MM.1S (cell line): Measurements from ENCODE around the gene INCA1.

ENCODE experiments used
- DNase-seq: peaks from one replicate; pipeline ENCODE4 v3.0.0-alpha.2; 2015
- H2AFZ ChIP-seq: fragments of 300-600 bp; sonication (generic); 2 replicates; pipeline ENCODE4 v1.6.0; 2016; ENCODE audit warnings: antibody characterized with exemption, low read length
- H3F3A ChIP-seq: fragments of 300-600 bp; sonication (generic); 2 replicates; pipeline ENCODE4 v1.6.1; 2016; ENCODE audit warnings: mild to moderate bottlenecking, antibody characterized with exemption, low read length, moderate library complexity, mixed read lengths; ENCODE audit not compliant: insufficient read depth
- H3K27ac ChIP-seq: fragments of 300-600 bp; sonication (generic); 2 replicates; pipeline ENCODE4 v1.5.1; 2016; ENCODE audit warnings: mild to moderate bottlenecking, low read length
- H3K27me3 ChIP-seq: fragments of 300-600 bp; sonication (generic); replicated peaks from 2 replicates; pipeline ENCODE4 v1.6.0; 2016; ENCODE audit warnings: low read length; ENCODE audit not compliant: insufficient read depth
- H3K36me3 ChIP-seq: fragments of 300-600 bp; sonication (generic); replicated peaks from 2 replicates; pipeline ENCODE4 v1.6.1; 2016; ENCODE audit warnings: mild to moderate bottlenecking, low read length, mixed read lengths; ENCODE audit not compliant: insufficient read depth
- H3K4me1 ChIP-seq: fragments of 300-600 bp; sonication (generic); 2 replicates; pipeline ENCODE4 v1.6.1; 2016; ENCODE audit warnings: low read length, mixed read lengths
- H3K4me2 ChIP-seq: fragments of 300-600 bp; sonication (generic); 2 replicates; pipeline ENCODE4 v1.6.0; 2016; ENCODE audit warnings: low read depth, low read length
- H3K4me3 ChIP-seq: fragments of 300-600 bp; sonication (generic); 2 replicates; pipeline ENCODE4 v1.5.1; 2016; ENCODE audit warnings: low read length, mixed read lengths
- H3K79me2 ChIP-seq: fragments of 300-600 bp; sonication (generic); 2 replicates; pipeline ENCODE4 v1.6.1; 2016; ENCODE audit warnings: mixed run types, low read length, mixed read lengths
- H3K9ac ChIP-seq: fragments of 300-600 bp; sonication (generic); 2 replicates; pipeline ENCODE4 v1.6.1; 2016; ENCODE audit warnings: low read length, mixed read lengths
- H3K9me2 ChIP-seq: fragments of 300-600 bp; sonication (generic); replicated peaks from 2 replicates; pipeline ENCODE4 v1.6.1; 2016; ENCODE audit warnings: mild to moderate bottlenecking, low read length, mixed read lengths; ENCODE audit not compliant: insufficient read depth
- H3K9me3 ChIP-seq: fragments of 300-600 bp; sonication (generic); replicated peaks from 2 replicates; pipeline ENCODE4 v1.6.1; 2016; ENCODE audit warnings: mild to moderate bottlenecking, low read length, mixed read lengths; ENCODE audit not compliant: insufficient read depth
- H4K20me1 ChIP-seq: fragments of 300-600 bp; sonication (generic); 2 replicates; pipeline ENCODE4 v1.6.1; 2016; ENCODE audit warnings: mild to moderate bottlenecking, low read length, moderate library complexity, mixed read lengths; ENCODE audit not compliant: insufficient read depth
- CTCF ChIP-seq: fragments of 300-600 bp; sonication (generic); IDR thresholded peaks from 2 replicates; pipeline ENCODE4 v1.5.1; 2016; ENCODE audit warnings: antibody characterized with exemption, low read length, mixed read lengths
- EZH2 ChIP-seq: fragments of 300-600 bp; sonication (generic); optimal IDR thresholded peaks from 2 replicates; pipeline ENCODE3; 2017; ENCODE audit warnings: low read depth, mild to moderate bottlenecking, antibody characterized with exemption, low read length, mixed read lengths
- EZH2phosphoT487 ChIP-seq: fragments of 300-600 bp; sonication (generic); IDR thresholded peaks from 2 replicates; pipeline ENCODE4 v1.6.1; 2018; ENCODE audit warnings: antibody characterized with exemption, low read length

The INCA1 gene

DNA sequence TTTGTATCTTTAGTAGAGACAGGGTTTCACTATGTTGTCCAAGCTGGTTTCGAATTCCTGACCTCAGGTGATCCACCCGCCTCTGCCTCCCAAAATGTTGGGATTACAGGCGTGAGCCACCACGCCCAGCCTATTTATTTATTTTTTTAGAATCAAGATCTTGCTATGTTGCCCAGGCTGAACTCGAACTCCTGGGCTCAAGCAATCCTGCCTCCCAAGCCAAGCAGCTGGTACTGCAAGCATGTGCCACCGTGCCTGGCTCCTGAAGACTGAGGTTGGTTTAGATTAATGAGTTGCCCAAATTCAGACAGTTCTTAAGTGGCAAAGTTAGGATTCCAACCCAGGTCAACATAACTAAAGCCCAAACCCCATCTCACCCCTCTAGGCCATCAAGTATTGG lies 30.0 kb upstream of the INCA1 start:
- no peaks in the 10 kb centered on the region for H3K79me2 ChIP-seq
- H2AFZ ChIP-seq, result no peak overlapping the region
- H3K9me3 ChIP-seq, result no peaks in the 10 kb centered on the region
- H3K9me2 ChIP-seq, result no peaks in the 10 kb centered on the region
- no peak overlapping the region for H3K27ac ChIP-seq
- peaks cover 9% of the 10 kb centered on the region; the same call in 1 of the 2 replicates for H3K4me1 ChIP-seq
- TF ChIP-seq EZH2, result no peak
- no peak for TF ChIP-seq EZH2phosphoT487
- no peak for TF ChIP-seq CTCF
- no peaks in the 10 kb centered on the region for H3K36me3 ChIP-seq
- no peak overlapping the region for H3K9ac ChIP-seq
- no peak overlapping the region for H3K4me2 ChIP-seq
- no peaks in the 10 kb centered on the region for H4K20me1 ChIP-seq
- H3F3A ChIP-seq, result peaks cover 8% of the 10 kb centered on the region
- no peaks in the 10 kb centered on the region for H3K27me3 ChIP-seq
- no peak for DNase-seq
- no peak overlapping the region for H3K4me3 ChIP-seq

DNA sequence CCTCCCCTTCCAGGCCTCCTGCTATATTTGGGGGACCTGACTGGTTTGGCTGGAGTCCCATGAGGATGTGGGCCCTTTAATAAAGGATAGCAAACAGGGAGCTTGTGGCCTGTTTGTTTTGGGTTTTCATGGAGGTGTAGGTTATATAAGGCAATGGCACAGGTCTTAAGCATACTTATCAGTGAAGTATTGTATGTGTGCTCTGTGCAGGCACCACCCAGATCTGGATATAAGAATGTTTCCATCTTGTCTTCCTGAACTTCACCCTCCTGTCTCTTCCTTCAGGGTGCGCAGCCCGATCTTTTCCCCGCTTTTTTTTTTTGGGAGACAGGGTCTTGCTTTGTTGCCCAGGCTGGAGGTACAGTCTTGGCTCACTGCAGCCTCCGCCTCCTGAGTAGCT lies 27.3 kb upstream of the INCA1 start:
- H3K27me3 ChIP-seq, result no peaks in the 10 kb centered on the region
- H3K9me3 ChIP-seq, result no peaks in the 10 kb centered on the region
- H3K4me1 ChIP-seq, result no peaks in the 10 kb centered on the region
- no peak overlapping the region for H3K27ac ChIP-seq
- no peaks in the 10 kb centered on the region for H3K79me2 ChIP-seq
- no peak overlapping the region for H3K9ac ChIP-seq
- no peak overlapping the region for H2AFZ ChIP-seq
- TF ChIP-seq EZH2, result no peak
- TF ChIP-seq EZH2phosphoT487, result no peak
- TF ChIP-seq CTCF, result no peak
- H4K20me1 ChIP-seq, result no peaks in the 10 kb centered on the region
- no peaks in the 10 kb centered on the region for H3F3A ChIP-seq
- no peak overlapping the region for H3K4me3 ChIP-seq
- H3K36me3 ChIP-seq, result no peaks in the 10 kb centered on the region
- no peak for DNase-seq
- H3K9me2 ChIP-seq, result no peaks in the 10 kb centered on the region
- no peak overlapping the region for H3K4me2 ChIP-seq

- Histone ChIP-seq H3K4me3 (no peak overlapping the region), H2AFZ (no peak overlapping the region), H3K9me2 (no peaks in the 10 kb centered on the region), H3K79me2 (no peaks in the 10 kb centered on the region), H3K27ac (no peak overlapping the region), H3F3A (no peaks in the 10 kb centered on the region), H3K36me3 (no peaks in the 10 kb centered on the region), H3K4me1 (no peaks in the 10 kb centered on the region), H3K4me2 (no peak overlapping the region), H3K9me3 (no peaks in the 10 kb centered on the region), H3K9ac (no peak overlapping the region), H3K27me3 (no peaks in the 10 kb centered on the region), H4K20me1 (no peaks in the 10 kb centered on the region)
- DNase-seq, result no peak
- no peak for TF ChIP-seq EZH2
- no peak for TF ChIP-seq CTCF
- no peak for TF ChIP-seq EZH2phosphoT487
These were observed 26.3 kb upstream of the INCA1 start for GRCh38 chr17:5023588-5024147.
